Measurements from ENCODE around the gene UBE2C. TPM values are rescaled to one million over a fixed set of nuclear protein-coding genes. Genes with fewer than 3 reads are reported as not detected.
"Not testable (repeated sequence)": the region's sequence is repeated elsewhere in the genome, so short reads cannot be mapped to it uniquely, and the experiment has no call there.

Gene UBE2C
- total and polyA plus RNA-seq, 9 donors: 23.1 to 50.4 (median 44.5) TPM

GRCh38 chr20:45796337-45797065, 15.9 kb upstream of the UBE2C start:
- Histone ChIP-seq H3K36me3 (ENCODE audit: control insufficient read depth, insufficient read depth, low read length) (peaks cover 38% of the 10 kb centered on the region), H3K9me3 (replicated peaks; ENCODE audit: control insufficient read depth, low read depth, low read length) (no peaks in the 10 kb centered on the region), H3K4me3 (ENCODE audit: low read length) (no peak overlapping the region), H3K4me1 (ENCODE audit: control insufficient read depth, insufficient read depth, low read length) (peaks cover 18% of the 10 kb centered on the region), H3K27ac (ENCODE audit: low read length) (peak overlapping the region; percentile 88), H3K27me3 (ENCODE audit: control insufficient read depth, insufficient read depth, low read length) (no peaks in the 10 kb centered on the region)
- peak; percentile 72 for DNase-seq
- WGBS (ENCODE audit: insufficient coverage): 96% methylated on average over 9 of the region's 11 CpGs

GRCh38 chr20:45797510-45797909, 14.9 kb upstream of the UBE2C start:
- H3K9me3 ChIP-seq (replicated peaks; ENCODE audit: control insufficient read depth, low read depth, low read length); H3K4me3 ChIP-seq (ENCODE audit: low read length); DNase-seq; H3K27me3 ChIP-seq (ENCODE audit: control insufficient read depth, insufficient read depth, low read length); H3K27ac ChIP-seq (ENCODE audit: low read length): not testable (repeated sequence)
- Histone ChIP-seq H3K36me3 (ENCODE audit: control insufficient read depth, insufficient read depth, low read length) (peaks cover 47% of the 10 kb centered on the region), H3K4me1 (ENCODE audit: control insufficient read depth, insufficient read depth, low read length) (peaks cover 14% of the 10 kb centered on the region)
- WGBS (ENCODE audit: insufficient coverage): no CpG with 5 or more reads among the region's 1 CpG

GRCh38 chr20:45797955-45798354, 14.5 kb upstream of the UBE2C start:
- peaks cover 49% of the 10 kb centered on the region for H3K36me3 ChIP-seq (ENCODE audit: control insufficient read depth, insufficient read depth, low read length)
- not testable (repeated sequence) for H3K4me3 ChIP-seq (ENCODE audit: low read length); H3K9me3 ChIP-seq (replicated peaks; ENCODE audit: control insufficient read depth, low read depth, low read length); H3K27ac ChIP-seq (ENCODE audit: low read length); H3K4me1 ChIP-seq (ENCODE audit: control insufficient read depth, insufficient read depth, low read length); H3K27me3 ChIP-seq (ENCODE audit: control insufficient read depth, insufficient read depth, low read length); DNase-seq
- no CpG with 5 or more reads among the region's 3 CpGs for WGBS (ENCODE audit: insufficient coverage)

DNA sequence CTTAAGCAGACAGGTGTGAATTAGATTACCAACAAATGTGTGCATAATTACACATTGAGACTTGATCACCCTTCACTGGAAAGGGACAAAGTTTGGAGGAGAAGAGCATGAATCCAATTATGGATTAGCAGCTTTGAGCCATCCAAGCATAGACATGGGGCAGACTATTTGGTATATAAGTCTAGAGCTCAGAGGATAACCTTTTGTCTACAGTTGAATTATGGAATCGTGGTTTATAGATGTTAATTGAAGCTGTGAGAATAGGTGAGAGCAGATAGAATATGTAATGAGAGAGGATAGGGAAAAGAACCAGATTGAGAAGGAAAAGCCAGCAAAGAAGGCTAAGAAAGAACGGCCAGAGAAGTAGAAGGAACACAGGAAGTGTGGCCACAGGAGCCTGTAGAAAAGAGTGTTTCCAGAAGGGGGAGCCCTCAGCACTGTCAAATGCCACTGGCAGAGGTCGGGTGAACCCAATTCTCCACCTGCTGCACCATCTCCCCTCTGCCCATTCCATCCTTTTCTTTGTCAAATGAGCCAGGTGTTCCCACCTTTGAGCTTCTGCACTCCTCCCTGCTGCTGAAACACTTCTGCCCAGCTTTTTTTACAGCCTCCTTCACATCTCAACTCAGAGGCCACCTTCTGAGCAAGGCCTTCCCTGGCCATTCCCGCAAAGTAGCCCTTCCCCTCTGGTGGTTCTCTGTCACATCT, 13.4 kb upstream of the UBE2C start:
- peak; percentile 59 for DNase-seq
- H3K27me3 ChIP-seq (ENCODE audit: control insufficient read depth, insufficient read depth, low read length): no peaks in the 10 kb centered on the region
- no peaks in the 10 kb centered on the region for H3K9me3 ChIP-seq (replicated peaks; ENCODE audit: control insufficient read depth, low read depth, low read length)
- 43% methylated on average over 3 of the region's 4 CpGs for WGBS (ENCODE audit: insufficient coverage)
- no peak overlapping the region for H3K4me3 ChIP-seq (ENCODE audit: low read length)
- H3K36me3 ChIP-seq (ENCODE audit: control insufficient read depth, insufficient read depth, low read length): peaks cover 55% of the 10 kb centered on the region
- no peak overlapping the region for H3K27ac ChIP-seq (ENCODE audit: low read length)
- peaks cover 8% of the 10 kb centered on the region for H3K4me1 ChIP-seq (ENCODE audit: control insufficient read depth, insufficient read depth, low read length)

- no peak overlapping the region for H3K4me3 ChIP-seq (ENCODE audit: low read length)
- WGBS (ENCODE audit: insufficient coverage): 84% methylated on average over 7 of the region's 7 CpGs
- H3K27me3 ChIP-seq (ENCODE audit: control insufficient read depth, insufficient read depth, low read length): no peaks in the 10 kb centered on the region
- DNase-seq: no peak
- no peak overlapping the region for H3K27ac ChIP-seq (ENCODE audit: low read length)
- peaks cover 2% of the 10 kb centered on the region for H3K4me1 ChIP-seq (ENCODE audit: control insufficient read depth, insufficient read depth, low read length)
- H3K9me3 ChIP-seq (replicated peaks; ENCODE audit: control insufficient read depth, low read depth, low read length): no peaks in the 10 kb centered on the region
- H3K36me3 ChIP-seq (ENCODE audit: control insufficient read depth, insufficient read depth, low read length): peaks cover 51% of the 10 kb centered on the region
Measured at GRCh38 chr20:45801851-45802250, 10.6 kb upstream of the UBE2C start.

DNA sequence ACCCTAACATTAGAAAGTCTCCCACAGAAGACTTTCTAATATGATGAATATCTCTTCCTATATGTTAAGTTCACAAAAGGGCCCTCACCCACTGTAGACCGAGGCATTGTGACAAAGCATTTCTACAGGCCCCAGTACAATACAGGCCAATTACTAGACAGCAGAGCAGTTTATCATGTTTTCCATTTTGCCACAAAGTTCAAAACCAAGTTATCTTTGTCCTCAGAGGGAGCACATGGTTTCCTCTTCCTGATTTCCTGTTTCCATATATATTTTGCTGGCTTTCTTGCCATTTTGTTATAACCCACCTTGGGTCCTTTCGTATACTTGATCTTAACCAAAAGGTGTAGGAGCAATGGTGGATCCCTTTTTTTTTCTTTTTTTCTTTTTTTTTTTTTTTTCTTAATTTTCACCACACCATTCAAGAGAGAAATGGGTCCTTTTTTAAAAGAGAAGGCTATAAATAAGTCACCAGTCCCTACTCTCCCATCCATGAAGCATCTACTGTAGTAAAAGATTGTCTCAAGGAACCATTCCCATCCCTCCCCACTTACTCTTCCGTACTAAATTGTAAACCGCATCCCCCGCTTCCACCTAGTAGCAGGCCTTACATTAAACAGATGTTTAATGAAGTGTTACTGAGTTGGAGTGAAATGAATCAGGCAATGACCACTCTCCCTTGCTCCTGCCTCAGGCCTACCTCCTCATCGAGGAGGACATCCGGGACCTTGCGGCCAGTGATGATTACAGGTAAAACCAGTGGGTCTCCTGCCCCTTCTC, 2.1 kb upstream of the UBE2C start:
- H3K4me1 ChIP-seq (ENCODE audit: control insufficient read depth, insufficient read depth, low read length): peaks cover 22% of the 10 kb centered on the region
- 93% methylated on average over 4 of the region's 8 CpGs for WGBS (ENCODE audit: insufficient coverage)
- peaks cover 54% of the 10 kb centered on the region for H3K36me3 ChIP-seq (ENCODE audit: control insufficient read depth, insufficient read depth, low read length)
- DNase-seq: no peak
- no peaks in the 10 kb centered on the region for H3K9me3 ChIP-seq (replicated peaks; ENCODE audit: control insufficient read depth, low read depth, low read length)
- H3K27me3 ChIP-seq (ENCODE audit: control insufficient read depth, insufficient read depth, low read length): no peaks in the 10 kb centered on the region
- H3K4me3 ChIP-seq (ENCODE audit: low read length): no peak overlapping the region
- H3K27ac ChIP-seq (ENCODE audit: low read length): no peak overlapping the region

DNA sequence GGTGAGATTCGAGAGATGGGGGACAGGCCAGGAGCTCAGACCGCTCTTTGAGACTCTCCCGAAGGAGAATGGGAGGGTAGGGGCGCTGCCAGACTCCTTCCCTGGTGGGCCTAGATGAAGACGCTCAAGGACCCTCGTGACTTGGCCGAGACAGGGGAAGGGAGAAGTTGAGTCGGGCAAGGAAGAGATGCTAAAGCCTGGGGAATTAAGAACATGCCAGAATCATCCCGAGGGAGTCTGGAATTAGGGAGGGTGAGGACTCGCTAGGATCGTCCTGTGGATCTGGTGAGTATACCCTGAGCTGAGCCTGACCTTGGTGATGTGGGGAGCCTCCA, 529 bp downstream of the UBE2C start:
- no peaks in the 10 kb centered on the region for H3K27me3 ChIP-seq (ENCODE audit: control insufficient read depth, insufficient read depth, low read length)
- peak overlapping the region; percentile 20 for H3K27ac ChIP-seq (ENCODE audit: low read length)
- WGBS (ENCODE audit: insufficient coverage): 2% methylated on average over 11 of the region's 11 CpGs
- peaks cover 54% of the 10 kb centered on the region for H3K36me3 ChIP-seq (ENCODE audit: control insufficient read depth, insufficient read depth, low read length)
- peak overlapping the region; percentile 79 for H3K4me3 ChIP-seq (ENCODE audit: low read length)
- H3K4me1 ChIP-seq (ENCODE audit: control insufficient read depth, insufficient read depth, low read length): peaks cover 26% of the 10 kb centered on the region
- no peaks in the 10 kb centered on the region for H3K9me3 ChIP-seq (replicated peaks; ENCODE audit: control insufficient read depth, low read depth, low read length)
- no peak for DNase-seq

- 11% methylated on average over 2 of the region's 7 CpGs for WGBS (ENCODE audit: insufficient coverage)
- Histone ChIP-seq H3K36me3 (ENCODE audit: control insufficient read depth, insufficient read depth, low read length) (peaks cover 54% of the 10 kb centered on the region), H3K9me3 (replicated peaks; ENCODE audit: control insufficient read depth, low read depth, low read length) (no peaks in the 10 kb centered on the region), H3K27me3 (ENCODE audit: control insufficient read depth, insufficient read depth, low read length) (no peaks in the 10 kb centered on the region), H3K27ac (ENCODE audit: low read length) (no peak overlapping the region), H3K4me3 (ENCODE audit: low read length) (peak overlapping the region; percentile 79), H3K4me1 (ENCODE audit: control insufficient read depth, insufficient read depth, low read length) (peaks cover 26% of the 10 kb centered on the region)
- no peak for DNase-seq
Measured at GRCh38 chr20:45813489-45813888, 1.0 kb downstream of the UBE2C start.

- no peak overlapping the region for H3K27ac ChIP-seq (ENCODE audit: low read length)
- H3K4me1 ChIP-seq (ENCODE audit: control insufficient read depth, insufficient read depth, low read length): peaks cover 26% of the 10 kb centered on the region
- peaks cover 50% of the 10 kb centered on the region for H3K36me3 ChIP-seq (ENCODE audit: control insufficient read depth, insufficient read depth, low read length)
- no peak overlapping the region for H3K4me3 ChIP-seq (ENCODE audit: low read length)
- H3K9me3 ChIP-seq (replicated peaks; ENCODE audit: control insufficient read depth, low read depth, low read length): no peaks in the 10 kb centered on the region
- no peaks in the 10 kb centered on the region for H3K27me3 ChIP-seq (ENCODE audit: control insufficient read depth, insufficient read depth, low read length)
- 51% methylated on average over 2 of the region's 3 CpGs for WGBS (ENCODE audit: insufficient coverage)
- no peak for DNase-seq
Measured at GRCh38 chr20:45814314-45814713, 1.9 kb downstream of the UBE2C start.

- Histone ChIP-seq H3K27ac (ENCODE audit: low read length) (peak overlapping the region; percentile 42), H3K4me3 (ENCODE audit: low read length) (no peak overlapping the region), H3K9me3 (replicated peaks; ENCODE audit: control insufficient read depth, low read depth, low read length) (no peaks in the 10 kb centered on the region), H3K27me3 (ENCODE audit: control insufficient read depth, insufficient read depth, low read length) (peaks cover under 1% of the 10 kb centered on the region), H3K36me3 (ENCODE audit: control insufficient read depth, insufficient read depth, low read length) (peaks cover 38% of the 10 kb centered on the region), H3K4me1 (ENCODE audit: control insufficient read depth, insufficient read depth, low read length) (peaks cover 22% of the 10 kb centered on the region)
- no peak for DNase-seq
- 100% methylated on average over 1 of the region's 3 CpGs for WGBS (ENCODE audit: insufficient coverage)
Measured at GRCh38 chr20:45816951-45817350, 4.5 kb downstream of the UBE2C start.
